ENCODE data around the gene KCNQ4. TPM values are rescaled to one million over a fixed set of nuclear protein-coding genes. Genes with fewer than 3 reads are reported as not detected.

KCNQ4 gene
- polyA plus RNA-seq, 2 donors: 1.4 to 1.9 TPM

DNA sequence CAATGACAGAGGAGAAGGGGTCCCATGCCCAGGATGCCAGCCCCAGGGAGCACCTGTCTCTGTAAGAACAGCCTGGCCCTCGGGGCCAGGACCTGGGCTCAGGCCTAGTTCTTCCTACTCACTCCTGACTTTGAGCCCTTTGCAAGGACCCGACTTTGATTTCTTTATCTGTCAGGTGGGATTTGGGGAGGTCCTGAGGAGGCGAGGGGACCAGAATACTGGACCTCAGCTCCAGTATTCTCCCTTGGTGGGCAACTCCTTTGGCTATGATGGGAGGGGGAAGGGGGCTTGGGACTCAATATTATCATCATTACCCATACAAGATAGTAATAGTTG, 18.1 kb downstream of the KCNQ4 start:
- no peaks in the 10 kb centered on the region for H3K27me3 ChIP-seq (ENCODE audit: control insufficient read depth in 1 of 2, insufficient read depth in 2 of 2, low read length in 2 of 2)
- peak overlapping the region; percentile 36 to 44 for H3K4me3 ChIP-seq (ENCODE audit: low read depth in 1 of 2, low read length in 2 of 2)
- WGBS, 2 donors: 57 to 62% methylated on average over 3 of the region's 3 CpGs
- H3K4me1 ChIP-seq (ENCODE audit: control insufficient read depth in 2 of 2, insufficient read depth in 2 of 2, low read length in 1 of 2): peaks cover 0 to 15% of the 10 kb centered on the region in 2 donors
- peak overlapping the region in 1 of 2 donors; percentile 36 for H3K27ac ChIP-seq (ENCODE audit: low read depth in 2 of 2, low read length in 1 of 2)
- H3K36me3 ChIP-seq (ENCODE audit: control insufficient read depth in 2 of 2, insufficient read depth in 2 of 2, low read length in 1 of 2): no peaks in the 10 kb centered on the region
- H3K9me3 ChIP-seq (ENCODE audit: control insufficient read depth in 2 of 2, insufficient read depth in 1 of 2, low read depth in 1 of 2, low read length in 1 of 2): no peaks in the 10 kb centered on the region

DNA sequence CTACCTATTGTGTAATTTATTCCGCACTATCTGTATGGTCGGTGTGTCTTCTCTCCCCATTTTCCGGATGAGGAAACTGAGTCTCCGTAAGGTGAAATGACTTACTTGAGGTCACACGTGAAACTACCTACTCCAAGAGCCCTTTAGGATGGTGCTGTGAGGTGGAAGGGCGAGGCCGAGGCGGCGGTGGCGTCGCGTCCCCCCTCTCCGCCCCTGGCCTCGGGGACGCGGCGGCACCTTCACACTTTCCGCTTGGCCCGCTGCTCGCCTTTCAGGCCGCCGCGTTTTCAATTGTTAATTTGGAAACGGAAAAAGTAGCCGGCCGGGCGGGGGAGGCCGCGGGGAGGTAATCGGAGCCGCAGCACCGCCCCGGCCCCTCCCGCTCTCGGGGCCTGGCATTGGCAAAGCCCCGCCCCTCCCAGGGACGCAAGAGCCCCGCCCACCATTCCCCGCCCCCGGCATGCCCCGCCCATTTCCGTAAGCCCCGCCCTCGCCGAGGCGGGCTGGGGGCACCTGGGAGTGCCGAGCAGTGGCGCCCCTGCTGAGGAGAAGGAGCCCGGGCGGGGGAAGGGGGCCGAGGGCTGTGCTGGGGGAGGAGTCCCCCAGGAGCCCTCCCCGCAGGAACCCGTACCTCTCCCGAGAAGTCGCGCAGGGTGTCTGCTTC, 18.6 kb downstream of the KCNQ4 start:
- Histone ChIP-seq H3K4me3 (ENCODE audit: low read depth in 1 of 2, low read length in 2 of 2) (peak overlapping the region; percentile 36 to 44), H3K4me1 (ENCODE audit: control insufficient read depth in 2 of 2, insufficient read depth in 2 of 2, low read length in 1 of 2) (peaks cover 0 to 15% of the 10 kb centered on the region in 2 donors), H3K36me3 (ENCODE audit: control insufficient read depth in 2 of 2, insufficient read depth in 2 of 2, low read length in 1 of 2) (no peaks in the 10 kb centered on the region), H3K27ac (ENCODE audit: low read depth in 2 of 2, low read length in 1 of 2) (peak overlapping the region; percentile 36 to 88), H3K27me3 (ENCODE audit: control insufficient read depth in 1 of 2, insufficient read depth in 2 of 2, low read length in 2 of 2) (no peaks in the 10 kb centered on the region), H3K9me3 (ENCODE audit: control insufficient read depth in 2 of 2, insufficient read depth in 1 of 2, low read depth in 1 of 2, low read length in 1 of 2) (no peaks in the 10 kb centered on the region)
- 6 to 7% methylated on average over 44 to 56 of the region's 56 CpGs for whole genome bisulfite sequencing, 2 donors

DNA sequence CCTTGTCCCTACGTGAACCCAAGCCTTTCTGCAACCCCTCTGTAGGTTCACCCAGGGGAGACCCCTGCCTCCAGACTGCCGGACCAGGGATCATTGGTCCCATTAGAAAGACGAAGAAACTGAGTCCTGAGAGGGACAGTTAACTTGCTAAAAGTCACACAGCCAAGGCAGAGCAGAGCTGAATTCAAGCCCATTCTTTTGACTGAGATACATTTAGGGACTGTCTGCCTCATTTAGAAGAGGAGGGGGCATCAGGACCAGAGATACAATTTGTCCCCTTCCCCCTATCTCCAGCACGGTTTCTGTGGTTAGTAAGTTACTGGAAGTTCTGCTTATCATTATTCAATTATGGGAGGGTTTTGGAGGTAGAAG, 19.1 kb downstream of the KCNQ4 start:
- Histone ChIP-seq H3K27ac (ENCODE audit: low read depth in 2 of 2, low read length in 1 of 2) (peak overlapping the region; percentile 23 to 69), H3K27me3 (ENCODE audit: control insufficient read depth in 1 of 2, insufficient read depth in 2 of 2, low read length in 2 of 2) (no peaks in the 10 kb centered on the region), H3K4me3 (ENCODE audit: low read depth in 1 of 2, low read length in 2 of 2) (peak overlapping the region in 1 of 2 donors; percentile 44), H3K4me1 (ENCODE audit: control insufficient read depth in 2 of 2, insufficient read depth in 2 of 2, low read length in 1 of 2) (peaks cover 0 to 15% of the 10 kb centered on the region in 2 donors), H3K36me3 (ENCODE audit: control insufficient read depth in 2 of 2, insufficient read depth in 2 of 2, low read length in 1 of 2) (no peaks in the 10 kb centered on the region), H3K9me3 (ENCODE audit: control insufficient read depth in 2 of 2, insufficient read depth in 1 of 2, low read depth in 1 of 2, low read length in 1 of 2) (no peaks in the 10 kb centered on the region)
- WGBS, 2 donors: 42 to 45% methylated on average over 4 of the region's 4 CpGs

DNA sequence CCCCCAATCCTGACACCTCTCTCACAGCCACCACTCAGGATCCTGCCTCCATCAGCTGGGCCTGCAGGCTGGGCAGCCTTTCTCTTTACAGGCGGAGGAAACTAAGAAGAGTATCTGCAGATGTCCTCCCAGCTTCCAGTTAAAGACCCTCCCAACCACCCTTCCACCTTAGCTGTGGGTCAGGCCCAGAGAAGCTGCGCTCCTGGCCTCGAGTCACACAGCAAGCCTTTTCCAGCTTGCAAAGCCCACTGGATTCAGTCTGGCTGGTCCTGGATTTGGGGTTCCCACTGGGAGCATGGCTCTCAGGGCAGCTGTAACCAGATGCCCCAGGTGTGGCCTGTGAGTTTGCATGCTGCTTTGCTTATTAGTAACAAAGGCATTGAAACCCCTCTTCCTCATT, 19.9 kb downstream of the KCNQ4 start:
- H3K36me3 ChIP-seq (ENCODE audit: control insufficient read depth in 2 of 2, insufficient read depth in 2 of 2, low read length in 1 of 2): no peaks in the 10 kb centered on the region
- peak overlapping the region in 1 of 2 donors; percentile 40 for H3K27ac ChIP-seq (ENCODE audit: low read depth in 2 of 2, low read length in 1 of 2)
- WGBS, 2 donors: 85 to 86% methylated on average over 3 of the region's 3 CpGs
- H3K4me3 ChIP-seq (ENCODE audit: low read depth in 1 of 2, low read length in 2 of 2): no peak overlapping the region
- no peaks in the 10 kb centered on the region for H3K9me3 ChIP-seq (ENCODE audit: control insufficient read depth in 2 of 2, insufficient read depth in 1 of 2, low read depth in 1 of 2, low read length in 1 of 2)
- H3K27me3 ChIP-seq (ENCODE audit: control insufficient read depth in 1 of 2, insufficient read depth in 2 of 2, low read length in 2 of 2): no peaks in the 10 kb centered on the region
- peaks cover 0 to 15% of the 10 kb centered on the region in 2 donors for H3K4me1 ChIP-seq (ENCODE audit: control insufficient read depth in 2 of 2, insufficient read depth in 2 of 2, low read length in 1 of 2)

DNA sequence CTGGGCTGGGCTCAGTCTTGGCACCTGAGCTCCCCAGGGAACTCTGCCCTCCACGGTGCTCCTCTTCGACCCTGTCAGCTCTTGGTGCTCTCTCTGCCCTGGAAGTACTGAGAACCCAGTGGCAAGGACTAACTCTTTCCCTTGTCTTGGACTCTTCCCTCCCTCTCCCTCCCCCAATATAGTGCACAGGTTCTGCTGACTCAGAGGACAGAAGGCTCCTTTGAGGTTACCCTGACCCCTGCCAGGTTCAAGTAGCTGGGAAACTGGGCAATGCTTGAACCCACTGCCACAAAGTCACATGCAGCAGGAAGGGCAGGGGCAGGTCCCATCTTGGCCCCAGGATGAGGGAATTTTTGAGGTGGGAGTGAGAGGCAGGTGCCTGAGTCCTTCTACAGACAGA, 20.3 kb downstream of the KCNQ4 start:
- H3K9me3 ChIP-seq (ENCODE audit: control insufficient read depth in 2 of 2, insufficient read depth in 1 of 2, low read depth in 1 of 2, low read length in 1 of 2): no peaks in the 10 kb centered on the region
- no peaks in the 10 kb centered on the region for H3K27me3 ChIP-seq (ENCODE audit: control insufficient read depth in 1 of 2, insufficient read depth in 2 of 2, low read length in 2 of 2)
- peaks cover 0 to 12% of the 10 kb centered on the region in 2 donors for H3K4me1 ChIP-seq (ENCODE audit: control insufficient read depth in 2 of 2, insufficient read depth in 2 of 2, low read length in 1 of 2)
- H3K4me3 ChIP-seq (ENCODE audit: low read depth in 1 of 2, low read length in 2 of 2): no peak overlapping the region
- no peaks in the 10 kb centered on the region for H3K36me3 ChIP-seq (ENCODE audit: control insufficient read depth in 2 of 2, insufficient read depth in 2 of 2, low read length in 1 of 2)
- H3K27ac ChIP-seq (ENCODE audit: low read depth in 2 of 2, low read length in 1 of 2): no peak overlapping the region
- WGBS, 2 donors: 51 to 69% methylated on average over 2 of the region's 2 CpGs

DNA sequence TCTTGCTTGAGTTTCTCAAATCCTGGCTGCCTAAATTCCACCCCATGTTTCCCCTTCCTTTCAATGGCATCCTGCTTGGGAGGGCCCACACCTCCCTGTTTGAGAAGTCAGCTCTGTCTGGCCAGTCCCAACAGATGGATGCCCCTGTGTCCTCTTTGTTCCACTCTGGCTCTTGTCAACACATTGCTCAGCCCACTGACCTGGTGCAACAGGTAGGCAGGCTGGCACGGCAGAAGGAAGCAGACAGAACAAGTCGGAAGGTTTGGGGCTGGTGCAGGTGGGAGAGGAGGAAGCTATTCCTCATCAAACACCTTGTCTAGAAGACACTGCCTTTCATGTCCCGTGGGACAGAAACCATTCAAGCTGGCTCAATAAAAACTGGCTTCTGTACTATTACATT, 22.7 kb downstream of the KCNQ4 start:
- Histone ChIP-seq H3K9me3 (ENCODE audit: control insufficient read depth in 2 of 2, insufficient read depth in 1 of 2, low read depth in 1 of 2, low read length in 1 of 2) (no peaks in the 10 kb centered on the region), H3K27me3 (ENCODE audit: control insufficient read depth in 1 of 2, insufficient read depth in 2 of 2, low read length in 2 of 2) (no peaks in the 10 kb centered on the region), H3K4me3 (ENCODE audit: low read depth in 1 of 2, low read length in 2 of 2) (no peak overlapping the region), H3K4me1 (ENCODE audit: control insufficient read depth in 2 of 2, insufficient read depth in 2 of 2, low read length in 1 of 2) (peaks cover 0 to 9% of the 10 kb centered on the region in 2 donors), H3K27ac (ENCODE audit: low read depth in 2 of 2, low read length in 1 of 2) (peak overlapping the region in 1 of 2 donors; percentile 50), H3K36me3 (ENCODE audit: control insufficient read depth in 2 of 2, insufficient read depth in 2 of 2, low read length in 1 of 2) (no peaks in the 10 kb centered on the region)
- 59 to 62% methylated on average over 3 of the region's 3 CpGs for WGBS, 2 donors

DNA sequence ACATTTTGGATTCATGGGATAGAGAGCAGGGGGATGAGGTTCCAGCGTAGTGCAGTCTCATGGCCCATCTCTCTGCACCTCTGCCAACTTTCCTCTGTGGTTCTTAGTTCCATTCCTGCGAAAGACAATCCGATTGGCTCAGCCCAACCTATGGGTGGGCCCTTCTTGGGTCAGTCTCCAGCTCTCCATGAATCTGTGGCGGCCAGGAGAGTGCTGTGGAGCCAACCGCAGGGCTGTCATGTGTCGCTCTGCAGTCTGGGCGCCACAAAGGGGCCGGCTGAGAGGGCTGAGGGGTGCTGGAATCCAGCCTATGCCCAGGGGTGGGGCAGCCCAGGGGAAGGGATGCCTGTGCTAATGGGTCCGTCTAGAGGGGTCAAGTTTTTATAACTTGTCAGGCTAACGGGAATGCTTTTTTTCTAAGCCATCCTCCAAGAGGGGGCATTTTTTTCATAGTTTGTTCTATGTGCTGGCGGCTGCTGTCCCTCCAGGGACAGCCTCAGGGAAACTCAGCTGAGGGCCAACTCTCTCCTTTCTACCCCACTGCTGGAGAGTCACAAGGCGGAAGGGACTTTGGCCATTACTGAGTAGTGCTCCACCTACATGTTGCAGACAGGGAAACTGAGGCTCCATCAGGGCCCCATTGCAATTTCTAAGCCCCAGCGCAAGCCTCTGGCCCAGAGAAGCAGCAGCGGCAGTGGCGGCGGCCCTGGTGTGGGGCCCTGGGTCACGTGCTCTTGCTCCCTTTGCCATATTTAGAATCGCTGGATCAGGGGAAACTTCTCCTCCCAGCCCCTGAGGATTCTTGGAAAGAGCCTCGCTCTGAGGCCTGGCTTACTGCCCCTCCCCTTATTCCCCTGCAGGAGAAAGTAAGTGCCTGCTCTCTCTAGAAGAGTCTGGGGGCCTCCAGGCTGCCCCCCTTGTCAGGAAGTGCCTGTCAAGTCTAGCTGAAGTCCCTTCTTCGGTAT, 23.4 kb downstream of the KCNQ4 start:
- H3K27ac ChIP-seq (ENCODE audit: low read depth in 2 of 2, low read length in 1 of 2): no peak overlapping the region
- H3K27me3 ChIP-seq (ENCODE audit: control insufficient read depth in 1 of 2, insufficient read depth in 2 of 2, low read length in 2 of 2): no peaks in the 10 kb centered on the region
- 66 to 71% methylated on average over 20 of the region's 20 CpGs for WGBS, 2 donors
- H3K4me1 ChIP-seq (ENCODE audit: control insufficient read depth in 2 of 2, insufficient read depth in 2 of 2, low read length in 1 of 2): peaks cover 0 to 1% of the 10 kb centered on the region in 2 donors
- no peaks in the 10 kb centered on the region for H3K9me3 ChIP-seq (ENCODE audit: control insufficient read depth in 2 of 2, insufficient read depth in 1 of 2, low read depth in 1 of 2, low read length in 1 of 2)
- H3K4me3 ChIP-seq (ENCODE audit: low read depth in 1 of 2, low read length in 2 of 2): no peak overlapping the region
- H3K36me3 ChIP-seq (ENCODE audit: control insufficient read depth in 2 of 2, insufficient read depth in 2 of 2, low read length in 1 of 2): no peaks in the 10 kb centered on the region

DNA sequence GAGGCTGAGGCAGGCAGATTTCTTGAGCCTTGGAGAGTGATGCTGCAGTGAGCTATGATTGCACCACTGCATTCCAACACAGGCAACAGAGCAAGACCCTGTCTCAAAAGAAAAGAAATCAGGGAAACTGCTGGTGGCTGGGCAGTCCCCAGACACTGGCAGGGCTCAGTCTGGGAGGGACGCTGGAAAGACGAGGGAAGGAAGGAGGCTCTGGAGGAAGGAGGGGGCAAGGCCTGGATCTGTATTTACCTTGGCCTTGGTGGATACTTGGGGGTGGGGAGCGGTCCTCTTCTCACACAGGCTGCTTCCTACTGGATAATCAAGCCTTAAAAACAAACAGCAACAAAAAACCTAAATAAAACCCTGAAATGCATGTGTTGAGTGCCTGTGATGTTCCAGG, 24.4 kb downstream of the KCNQ4 start:
- Histone ChIP-seq H3K27me3 (ENCODE audit: control insufficient read depth in 1 of 2, insufficient read depth in 2 of 2, low read length in 2 of 2) (no peaks in the 10 kb centered on the region), H3K4me3 (ENCODE audit: low read depth in 1 of 2, low read length in 2 of 2) (no peak overlapping the region), H3K36me3 (ENCODE audit: control insufficient read depth in 2 of 2, insufficient read depth in 2 of 2, low read length in 1 of 2) (no peaks in the 10 kb centered on the region), H3K9me3 (ENCODE audit: control insufficient read depth in 2 of 2, insufficient read depth in 1 of 2, low read depth in 1 of 2, low read length in 1 of 2) (no peaks in the 10 kb centered on the region), H3K27ac (ENCODE audit: low read depth in 2 of 2, low read length in 1 of 2) (no peak overlapping the region), H3K4me1 (ENCODE audit: control insufficient read depth in 2 of 2, insufficient read depth in 2 of 2, low read length in 1 of 2) (no peaks in the 10 kb centered on the region)
- 52 to 70% methylated on average over 3 of the region's 3 CpGs for WGBS, 2 donors

DNA sequence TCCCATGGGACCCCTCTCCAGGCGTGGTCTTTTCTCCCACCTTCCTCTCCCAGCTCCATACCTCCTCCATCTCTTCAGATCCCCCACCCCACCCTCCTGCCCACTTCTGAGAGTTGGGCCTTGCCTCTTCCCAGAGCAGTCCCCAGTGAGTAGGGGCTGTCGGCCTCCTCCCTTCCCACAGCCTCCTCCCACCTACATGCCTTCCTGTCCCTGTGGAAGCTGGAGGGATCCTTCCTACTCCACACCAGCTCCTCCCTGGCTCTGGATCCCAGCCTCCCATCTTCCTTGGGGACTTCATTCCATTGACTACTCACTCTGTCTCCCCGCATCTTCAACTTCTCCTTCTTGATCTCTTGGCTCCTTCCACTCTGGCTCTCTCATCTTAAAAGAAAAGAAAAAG, 24.9 kb downstream of the KCNQ4 start:
- Histone ChIP-seq H3K27me3 (ENCODE audit: control insufficient read depth in 1 of 2, insufficient read depth in 2 of 2, low read length in 2 of 2) (no peaks in the 10 kb centered on the region), H3K27ac (ENCODE audit: low read depth in 2 of 2, low read length in 1 of 2) (no peak overlapping the region), H3K4me1 (ENCODE audit: control insufficient read depth in 2 of 2, insufficient read depth in 2 of 2, low read length in 1 of 2) (no peaks in the 10 kb centered on the region), H3K36me3 (ENCODE audit: control insufficient read depth in 2 of 2, insufficient read depth in 2 of 2, low read length in 1 of 2) (no peaks in the 10 kb centered on the region), H3K4me3 (ENCODE audit: low read depth in 1 of 2, low read length in 2 of 2) (no peak overlapping the region), H3K9me3 (ENCODE audit: control insufficient read depth in 2 of 2, insufficient read depth in 1 of 2, low read depth in 1 of 2, low read length in 1 of 2) (no peaks in the 10 kb centered on the region)
- 64 to 77% methylated on average over 3 of the region's 3 CpGs for WGBS, 2 donors

Measured in esophagus (tissue), 2 donors.